ENCODE results near the gene ZNF296. TPM values are rescaled to one million over a fixed set of nuclear protein-coding genes. Genes with fewer than 3 reads are reported as not detected.

The ZNF296 gene
- total and polyA plus RNA-seq, 2 donors (not counting 3 experiments of a cell fraction or from before 2014, with no cell fraction given): 0.35 to 1.8 TPM

DNA sequence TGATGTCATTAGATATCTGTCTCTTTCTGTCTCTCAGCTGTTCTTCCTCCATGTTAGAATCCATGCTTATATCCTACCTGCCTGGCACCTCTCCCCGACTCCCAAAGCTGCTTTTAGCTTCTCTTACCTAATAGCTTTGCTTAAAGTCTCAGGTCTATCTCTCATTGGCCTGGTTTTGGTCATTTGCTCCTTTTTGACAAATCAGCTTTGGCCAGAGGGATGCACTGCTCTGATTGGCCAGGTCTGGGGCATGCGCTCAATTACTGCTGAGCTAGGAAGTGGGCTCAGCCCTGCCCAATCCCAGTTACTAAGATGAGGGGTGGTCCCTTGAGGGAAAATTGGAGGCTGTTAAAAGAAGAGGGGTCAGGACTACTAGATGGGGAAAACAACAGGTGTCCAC, 48.9 kb downstream of the ZNF296 start:
- ChIA-PET POLR2A (interaction anchor here (0.5 kb wide), 1 partner anchor 12 kb away, joined by 3 read pairs; no protein-coding TSS in a partner anchor), CTCF (interaction anchor here (0.9 to 2.3 kb wide), 3 partner anchors 11 to 299 kb away, joined by 3 to 8 read pairs (median 4); partner anchors contain the start of gene CLASRP)
- intact Hi-C loops (cut with micrococcal nuclease) (no loop called here), dilution Hi-C loops (cut with MboI; ENCODE audit: extremely low pct_ligation_motif_present, low sequenced_read_pairs) (no loop called here)
- no peak for TF ChIP-seq EZH2 (IDR thresholded peaks at IDR 0.05; ENCODE audit: borderline replicate concordance, low read depth, low read length, severe bottlenecking)
- no peak for TF ChIP-seq GATA2 (IDR thresholded peaks at IDR 0.05; ENCODE audit: insufficient read depth, insufficient read length, low read depth, low read length)
- TF ChIP-seq POLR2AphosphoS5 (IDR thresholded peaks at IDR 0.05; ENCODE audit: insufficient read depth, low read depth, low read length): no peak
- TF ChIP-seq FOS (IDR thresholded peaks at IDR 0.05; ENCODE audit: borderline replicate concordance, insufficient read depth, low read length): no peak
- TF ChIP-seq MAX (IDR thresholded peaks at IDR 0.05; ENCODE audit: insufficient read depth, insufficient read length): no peak
- no peaks in the 10 kb centered on the region for H3K9me1 ChIP-seq (replicated peaks; ENCODE audit: control insufficient read depth, extremely low read depth, insufficient read depth, low read length)
- peaks cover 0 to 6% of the 10 kb centered on the region in 2 experiments for H3K36me3 ChIP-seq (ENCODE audit: control insufficient read depth in 2 of 2, extremely low read depth in 1 of 2, insufficient read depth in 2 of 2, low read length in 2 of 2)
- H3K9me3 ChIP-seq (replicated peaks; ENCODE audit: control insufficient read depth, insufficient read depth, low read length): no peaks in the 10 kb centered on the region
- no peak overlapping the region for H3K9ac ChIP-seq (replicated peaks; ENCODE audit: extremely low read depth, insufficient read depth, low read length)
- no peak for FAIRE-seq
- no peaks in the 10 kb centered on the region for H3K79me2 ChIP-seq (ENCODE audit: control insufficient read depth, insufficient read depth, low read length)
- H3K4me3 ChIP-seq (replicated peaks in 1 of 3; ENCODE audit: insufficient read depth in 1 of 3, low read depth in 1 of 3, low read length in 3 of 3): no peak overlapping the region
- no peak overlapping the region for H3K27ac ChIP-seq (ENCODE audit: insufficient read depth, low read depth, low read length)
- H3K4me1 ChIP-seq (ENCODE audit: control insufficient read depth, extremely low read depth, insufficient read depth, low read length): no peaks in the 10 kb centered on the region
- H3K4me2 ChIP-seq (ENCODE audit: insufficient read depth, low read length): no peak overlapping the region
- no peaks in the 10 kb centered on the region for H4K20me1 ChIP-seq (replicated peaks; ENCODE audit: control insufficient read depth, extremely low read depth, insufficient read depth, low read length)
- no TSS peak for BruUV-seq (replicated peaks)
- no peak for DNase-seq (ENCODE audit: low read depth, low spot score)
- H2AFZ ChIP-seq (ENCODE audit: low read depth, low read length): no peak overlapping the region
- no peaks in the 10 kb centered on the region for H3K27me3 ChIP-seq (ENCODE audit: control insufficient read depth in 2 of 2, insufficient read depth in 2 of 2, low read length in 2 of 2)

DNA sequence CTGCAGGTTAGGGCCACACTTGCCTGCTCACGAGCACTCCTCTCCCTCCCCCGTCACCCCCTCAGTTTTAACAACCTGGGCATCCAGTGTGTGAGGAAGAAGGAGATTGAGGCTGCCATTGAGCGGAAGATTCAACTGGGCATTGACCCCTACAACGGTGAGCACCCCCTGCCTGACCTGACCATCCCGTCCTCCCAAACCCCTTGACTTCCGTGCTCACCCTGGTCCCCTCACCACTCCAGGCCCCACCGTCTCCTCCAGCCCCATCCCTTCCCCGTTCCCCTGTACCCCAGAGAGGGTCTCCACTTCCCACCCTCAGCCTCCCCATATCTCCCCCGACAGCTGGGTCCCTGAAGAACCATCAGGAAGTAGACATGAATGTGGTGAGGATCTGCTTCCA, 51.0 kb downstream of the ZNF296 start:
- intact Hi-C loops (cut with micrococcal nuclease) (no loop called here), dilution Hi-C loops (cut with MboI; ENCODE audit: extremely low pct_ligation_motif_present, low sequenced_read_pairs) (no loop called here)
- Histone ChIP-seq H3K9me1 (replicated peaks; ENCODE audit: control insufficient read depth, extremely low read depth, insufficient read depth, low read length) (no peaks in the 10 kb centered on the region), H2AFZ (ENCODE audit: low read depth, low read length) (no peak overlapping the region), H3K27me3 (ENCODE audit: control insufficient read depth in 2 of 2, insufficient read depth in 2 of 2, low read length in 2 of 2) (no peaks in the 10 kb centered on the region), H3K4me3 (replicated peaks in 1 of 3; ENCODE audit: insufficient read depth in 1 of 3, low read depth in 1 of 3, low read length in 3 of 3) (no peak overlapping the region), H3K4me1 (ENCODE audit: control insufficient read depth, extremely low read depth, insufficient read depth, low read length) (no peaks in the 10 kb centered on the region), H3K79me2 (ENCODE audit: control insufficient read depth, insufficient read depth, low read length) (no peaks in the 10 kb centered on the region), H3K4me2 (ENCODE audit: insufficient read depth, low read length) (no peak overlapping the region), H3K9ac (replicated peaks; ENCODE audit: extremely low read depth, insufficient read depth, low read length) (no peak overlapping the region), H4K20me1 (replicated peaks; ENCODE audit: control insufficient read depth, extremely low read depth, insufficient read depth, low read length) (no peaks in the 10 kb centered on the region), H3K27ac (ENCODE audit: insufficient read depth, low read depth, low read length) (no peak overlapping the region), H3K9me3 (replicated peaks; ENCODE audit: control insufficient read depth, insufficient read depth, low read length) (no peaks in the 10 kb centered on the region), H3K36me3 (ENCODE audit: control insufficient read depth in 2 of 2, extremely low read depth in 1 of 2, insufficient read depth in 2 of 2, low read length in 2 of 2) (peaks cover 0 to 6% of the 10 kb centered on the region in 2 experiments)
- POLR2A ChIA-PET: no interaction called here
- DNase-seq (ENCODE audit: low read depth, low spot score) (no peak), FAIRE-seq (no peak)
- no TSS peak for BruUV-seq (replicated peaks)
- no peak for TF ChIP-seq POLR2AphosphoS5 (IDR thresholded peaks at IDR 0.05; ENCODE audit: insufficient read depth, low read depth, low read length)
- no peak for TF ChIP-seq MAX (IDR thresholded peaks at IDR 0.05; ENCODE audit: insufficient read depth, insufficient read length)
- no peak for TF ChIP-seq JUN (IDR thresholded peaks at IDR 0.05; ENCODE audit: borderline replicate concordance, insufficient read depth, insufficient read length, low read depth)
- no peak for TF ChIP-seq MYC (IDR thresholded peaks at IDR 0.05; ENCODE audit: low read depth, low read length)
- TF ChIP-seq EZH2 (IDR thresholded peaks at IDR 0.05; ENCODE audit: borderline replicate concordance, low read depth, low read length, severe bottlenecking): no peak
- no peak for TF ChIP-seq POLR2A (IDR thresholded peaks at IDR 0.05; ENCODE audit: low read depth, low read length)
- TF ChIP-seq, protein P1, sequence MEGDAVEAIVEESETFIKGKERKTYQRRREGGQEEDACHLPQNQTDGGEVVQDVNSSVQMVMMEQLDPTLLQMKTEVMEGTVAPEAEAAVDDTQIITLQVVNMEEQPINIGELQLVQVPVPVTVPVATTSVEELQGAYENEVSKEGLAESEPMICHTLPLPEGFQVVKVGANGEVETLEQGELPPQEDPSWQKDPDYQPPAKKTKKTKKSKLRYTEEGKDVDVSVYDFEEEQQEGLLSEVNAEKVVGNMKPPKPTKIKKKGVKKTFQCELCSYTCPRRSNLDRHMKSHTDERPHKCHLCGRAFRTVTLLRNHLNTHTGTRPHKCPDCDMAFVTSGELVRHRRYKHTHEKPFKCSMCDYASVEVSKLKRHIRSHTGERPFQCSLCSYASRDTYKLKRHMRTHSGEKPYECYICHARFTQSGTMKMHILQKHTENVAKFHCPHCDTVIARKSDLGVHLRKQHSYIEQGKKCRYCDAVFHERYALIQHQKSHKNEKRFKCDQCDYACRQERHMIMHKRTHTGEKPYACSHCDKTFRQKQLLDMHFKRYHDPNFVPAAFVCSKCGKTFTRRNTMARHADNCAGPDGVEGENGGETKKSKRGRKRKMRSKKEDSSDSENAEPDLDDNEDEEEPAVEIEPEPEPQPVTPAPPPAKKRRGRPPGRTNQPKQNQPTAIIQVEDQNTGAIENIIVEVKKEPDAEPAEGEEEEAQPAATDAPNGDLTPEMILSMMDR (IDR thresholded peaks at IDR 0.05; ENCODE audit: extremely low read depth in 1 of 2, insufficient read depth in 1 of 2, low read depth in 1 of 2, low read length in 2 of 2): no peak
- TF ChIP-seq GATA2 (IDR thresholded peaks at IDR 0.05; ENCODE audit: insufficient read depth, insufficient read length, low read depth, low read length): no peak
- TF ChIP-seq FOS (IDR thresholded peaks at IDR 0.05; ENCODE audit: borderline replicate concordance, insufficient read depth, low read length): no peak
- CTCF ChIA-PET: no interaction called here
